ENCODE measurements around the gene SMARCB1.

SMARCB1 gene

DNA sequence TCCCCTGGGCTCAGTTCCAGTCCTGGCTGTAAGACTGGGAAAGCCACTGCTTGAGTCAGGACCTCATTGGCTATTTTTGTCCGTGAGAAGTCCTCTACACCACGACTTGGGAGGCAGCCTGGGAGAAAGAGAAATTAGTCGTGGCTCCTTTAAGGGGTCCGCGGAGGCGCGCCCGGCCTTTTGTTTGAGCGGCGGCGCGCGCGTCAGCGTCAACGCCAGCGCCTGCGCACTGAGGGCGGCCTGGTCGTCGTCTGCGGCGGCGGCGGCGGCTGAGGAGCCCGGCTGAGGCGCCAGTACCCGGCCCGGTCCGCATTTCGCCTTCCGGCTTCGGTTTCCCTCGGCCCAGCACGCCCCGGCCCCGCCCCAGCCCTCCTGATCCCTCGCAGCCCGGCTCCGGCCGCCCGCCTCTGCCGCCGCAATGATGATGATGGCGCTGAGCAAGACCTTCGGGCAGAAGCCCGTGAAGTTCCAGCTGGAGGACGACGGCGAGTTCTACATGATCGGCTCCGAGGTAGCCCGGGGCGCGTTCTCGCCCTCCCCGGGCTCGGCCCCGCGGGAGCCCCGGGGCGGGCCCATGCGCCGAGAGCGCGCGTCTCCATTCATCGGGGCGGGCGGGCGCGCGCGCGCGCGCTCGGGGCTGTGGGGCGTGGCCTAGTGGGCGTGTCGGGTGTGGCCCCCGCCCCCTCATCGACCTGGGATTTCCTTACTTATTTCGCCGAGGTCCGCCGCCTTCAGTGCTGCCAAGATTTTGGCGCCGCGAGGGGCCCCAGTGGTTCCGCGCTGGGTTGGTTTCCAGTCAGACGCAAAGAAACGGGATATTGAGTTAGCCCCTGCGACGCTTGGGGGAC is at the start of gene SMARCB1:
Gene SMARCB1, plus strand, starts transcription at position 215 of the 848 bp plus-strand sequence. Its CDS starts 204 bp downstream, at position 419.
- peak; percentile 98 for DNase-seq (ENCODE audit: low read depth)

DNA sequence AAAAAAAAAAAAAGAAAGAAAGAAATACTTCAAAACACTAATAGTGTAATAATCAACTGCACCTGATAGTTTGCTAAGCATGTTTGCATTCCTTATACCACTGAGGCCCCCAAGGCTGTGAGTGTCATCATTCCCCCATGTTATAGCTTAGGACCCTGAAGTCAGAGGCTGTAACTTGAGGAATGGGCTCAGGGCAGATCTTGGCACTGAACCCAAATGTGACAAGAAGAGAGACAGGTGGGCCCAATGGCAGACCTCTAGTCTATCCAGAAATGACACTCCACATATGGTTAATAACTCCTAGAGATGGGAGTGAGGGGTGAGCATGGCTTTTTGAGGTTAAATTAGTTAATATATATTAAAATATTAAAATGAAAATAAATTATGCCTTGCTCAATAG is 49.1 kb upstream of the SMARCB1 start:
- no peak for DNase-seq (ENCODE audit: low read depth)

DNA sequence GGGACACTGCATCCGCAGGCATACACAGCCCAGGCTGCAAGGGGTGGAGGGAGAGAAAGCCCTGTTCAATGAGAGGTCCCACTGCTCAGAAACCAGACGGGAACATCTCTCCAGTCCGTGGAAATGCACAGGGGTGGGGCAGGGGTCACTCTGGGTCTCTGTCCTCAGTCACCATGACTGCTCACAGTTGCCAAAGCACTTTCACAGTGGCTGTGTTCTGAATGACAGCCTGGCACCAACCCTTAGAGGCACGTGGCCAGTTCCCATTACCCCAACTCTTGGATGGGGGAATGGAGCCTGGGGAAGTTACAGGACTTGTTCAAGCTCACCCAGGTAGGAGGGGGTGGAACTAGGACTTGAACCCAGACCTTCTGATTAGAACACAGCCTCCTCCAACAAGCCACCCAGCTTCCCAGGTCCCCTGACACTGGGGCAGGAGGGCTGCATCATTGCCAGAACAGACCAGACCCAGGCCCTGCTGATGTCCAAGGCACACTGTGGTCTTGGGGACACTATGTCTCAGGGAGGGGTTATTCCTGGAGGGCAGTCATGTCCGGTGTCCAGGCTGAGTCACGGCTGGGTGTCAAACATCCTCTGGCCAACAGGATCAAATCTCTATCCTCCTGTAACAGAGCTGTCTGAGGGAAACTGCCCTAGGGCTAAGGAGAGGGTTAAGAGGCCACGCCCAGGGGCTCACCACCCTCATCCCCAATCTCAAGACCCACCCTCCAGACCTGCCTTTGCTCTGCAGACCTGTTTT is 44.1 kb upstream of the SMARCB1 start:
- DNase-seq (ENCODE audit: low read depth), result no peak

DNA sequence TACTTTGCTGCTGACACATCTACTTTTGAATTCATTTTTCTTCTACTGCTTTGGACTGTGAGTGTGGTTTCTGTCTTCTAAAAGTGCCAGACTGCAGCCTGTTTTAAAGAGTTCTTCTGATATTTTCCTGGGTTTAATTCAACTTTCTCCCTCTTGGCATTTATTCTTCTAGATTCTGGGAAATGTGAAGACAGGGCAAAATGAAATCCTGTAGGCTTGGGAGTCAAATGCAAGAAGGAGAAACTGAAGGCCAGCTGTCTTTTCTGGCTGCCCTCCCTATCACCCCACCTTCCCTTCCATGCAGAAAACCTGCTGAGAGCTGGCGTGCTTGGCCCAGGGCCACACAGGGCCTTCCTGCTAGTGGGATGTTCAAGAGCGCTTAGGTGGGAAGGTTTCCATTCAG is 43.5 kb upstream of the SMARCB1 start:
- DNase-seq (ENCODE audit: low read depth), result no peak

DNA sequence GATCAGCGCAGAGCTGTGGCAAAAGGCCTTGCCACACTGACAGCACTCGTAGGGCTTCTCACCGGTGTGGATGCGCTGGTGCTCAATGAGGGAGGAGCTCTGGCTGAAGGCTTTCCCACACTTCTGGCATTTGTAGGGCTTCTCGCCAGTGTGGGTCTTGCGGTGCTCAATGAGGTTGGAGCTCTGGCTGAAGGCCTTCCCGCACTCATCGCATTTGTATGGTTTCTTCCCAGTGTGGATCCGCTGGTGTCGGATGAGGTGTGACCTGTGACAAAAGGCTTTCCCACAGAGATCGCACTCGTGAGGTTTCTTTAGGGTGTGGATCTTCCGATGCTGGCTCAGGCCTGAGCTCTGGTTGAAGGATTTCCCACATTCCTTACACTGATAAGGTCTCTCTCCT is 42.8 kb upstream of the SMARCB1 start:
- DNase-seq (ENCODE audit: low read depth), result no peak

DNA sequence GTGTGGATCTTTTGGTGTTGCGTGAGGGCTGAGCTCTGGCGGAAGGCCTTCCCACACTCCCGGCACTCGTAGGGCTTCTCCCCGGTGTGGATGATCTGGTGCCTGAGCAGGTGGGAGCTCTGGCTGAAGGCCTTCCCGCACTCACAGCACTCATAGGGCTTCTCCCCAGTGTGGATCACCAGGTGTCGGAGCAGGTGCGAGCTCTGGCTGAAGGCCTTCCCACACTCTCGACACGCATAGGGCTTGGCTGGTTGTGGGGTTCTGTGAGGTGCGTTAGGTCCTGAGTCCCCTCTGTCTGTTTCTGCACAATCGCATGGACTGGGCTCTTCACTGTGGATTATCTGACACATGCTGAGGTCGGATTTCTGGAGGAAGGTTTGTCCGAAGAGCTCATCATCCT is 42.3 kb upstream of the SMARCB1 start:
- DNase-seq (ENCODE audit: low read depth), result no peak

DNA sequence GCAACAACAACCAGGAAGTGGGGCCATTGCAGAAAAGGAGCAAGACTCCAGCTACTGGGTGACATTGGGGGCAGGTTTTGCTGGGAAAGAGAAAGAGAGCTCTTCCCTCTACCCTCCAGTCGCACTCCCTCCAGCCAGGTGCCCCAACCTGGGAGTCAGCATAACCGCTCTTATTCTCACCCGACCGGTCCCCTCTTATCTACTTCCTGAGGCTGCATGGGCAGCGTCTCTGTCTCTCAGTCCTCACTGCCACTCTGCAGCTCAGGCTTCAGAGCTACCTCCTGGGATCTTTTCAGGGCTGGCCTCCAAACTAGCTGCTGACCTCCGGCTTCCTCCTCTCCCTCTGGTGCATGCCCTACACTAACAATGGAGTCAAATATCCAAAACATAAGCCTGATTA is 41.0 kb upstream of the SMARCB1 start:
- no peak for DNase-seq (ENCODE audit: low read depth)

DNA sequence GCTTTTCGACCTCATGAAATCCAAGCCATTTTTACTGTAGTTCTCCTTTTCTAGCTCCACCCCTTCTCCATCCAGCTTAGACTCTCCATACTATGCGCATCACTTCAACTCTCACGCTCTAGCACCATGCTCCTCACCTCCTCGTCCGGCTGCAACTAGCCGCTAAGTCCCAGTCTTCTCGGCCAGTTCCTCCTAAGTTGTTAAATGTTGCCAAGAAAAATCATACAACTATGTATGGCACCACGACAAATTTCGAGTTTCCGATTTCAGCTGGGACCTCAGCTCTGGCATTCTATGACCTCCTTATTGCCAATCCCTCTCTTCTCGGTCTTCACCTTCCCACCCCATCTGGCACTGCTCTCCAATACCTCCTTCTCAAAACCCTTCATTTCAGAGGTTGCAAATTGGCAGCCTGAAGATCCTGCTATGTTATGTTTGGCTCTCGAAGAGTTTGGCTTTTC is 36.9 kb upstream of the SMARCB1 start:
- DNase-seq (ENCODE audit: low read depth), result no peak

DNA sequence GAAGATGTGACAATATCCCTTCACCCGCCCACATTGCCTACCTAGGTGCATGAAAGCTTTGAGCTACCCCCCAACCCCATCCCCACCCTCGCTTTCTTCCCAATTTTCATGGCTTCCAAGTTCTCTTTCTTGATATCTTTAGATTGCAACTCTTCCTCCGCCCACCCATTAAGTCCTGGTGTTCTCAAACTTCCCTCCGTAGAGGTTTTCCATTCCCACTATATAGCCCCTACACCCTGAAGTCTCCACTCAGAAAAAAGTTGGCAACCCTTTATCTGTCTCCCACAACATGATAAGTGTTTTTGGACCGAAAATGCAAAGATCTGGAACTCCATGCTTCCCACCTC is 36.4 kb upstream of the SMARCB1 start:
- DNase-seq (ENCODE audit: low read depth), result no peak

DNA sequence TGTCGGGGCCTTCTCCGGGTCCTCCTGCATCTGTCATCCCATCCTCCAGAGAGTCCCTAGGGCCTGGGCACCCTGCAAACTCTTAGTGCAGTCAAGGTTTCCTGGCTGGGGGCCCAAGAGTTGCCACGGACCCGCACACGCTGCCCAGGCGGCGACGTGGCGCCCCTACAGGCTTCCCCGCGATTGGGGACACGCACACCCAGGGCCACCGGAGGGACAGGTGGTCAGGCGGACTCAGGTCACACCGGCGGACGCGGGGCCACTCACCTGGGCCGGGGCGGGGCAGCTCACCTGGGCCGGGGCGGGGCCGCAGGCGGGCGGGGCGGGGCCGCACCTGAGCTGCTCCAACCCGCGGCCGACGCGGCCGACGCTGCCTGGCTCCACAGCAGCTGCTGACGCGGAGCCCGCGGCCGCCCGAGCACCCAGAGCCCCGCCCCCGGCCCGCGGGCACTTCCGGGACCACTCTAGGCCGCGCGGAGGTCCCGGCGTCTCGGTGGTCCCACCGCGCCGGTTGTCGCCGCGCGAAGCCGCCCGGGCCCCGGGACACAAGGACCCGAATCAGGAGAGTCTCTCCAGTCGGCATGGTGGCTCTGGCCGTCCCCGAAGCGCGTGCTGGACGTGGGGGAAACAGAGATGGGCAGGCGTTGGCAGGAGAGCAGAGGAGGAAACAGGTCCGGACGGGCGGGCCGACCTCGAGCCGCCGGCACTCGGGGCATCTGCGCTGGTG is 35.9 kb upstream of the SMARCB1 start, which contains the start of gene ZNF70:
Gene ZNF70, minus strand, starts transcription at position 399 of the 727 bp plus-strand sequence. CDS start 5,972 bp downstream, outside the sequence.
- peak; percentile 83 for DNase-seq (ENCODE audit: low read depth)

DNA sequence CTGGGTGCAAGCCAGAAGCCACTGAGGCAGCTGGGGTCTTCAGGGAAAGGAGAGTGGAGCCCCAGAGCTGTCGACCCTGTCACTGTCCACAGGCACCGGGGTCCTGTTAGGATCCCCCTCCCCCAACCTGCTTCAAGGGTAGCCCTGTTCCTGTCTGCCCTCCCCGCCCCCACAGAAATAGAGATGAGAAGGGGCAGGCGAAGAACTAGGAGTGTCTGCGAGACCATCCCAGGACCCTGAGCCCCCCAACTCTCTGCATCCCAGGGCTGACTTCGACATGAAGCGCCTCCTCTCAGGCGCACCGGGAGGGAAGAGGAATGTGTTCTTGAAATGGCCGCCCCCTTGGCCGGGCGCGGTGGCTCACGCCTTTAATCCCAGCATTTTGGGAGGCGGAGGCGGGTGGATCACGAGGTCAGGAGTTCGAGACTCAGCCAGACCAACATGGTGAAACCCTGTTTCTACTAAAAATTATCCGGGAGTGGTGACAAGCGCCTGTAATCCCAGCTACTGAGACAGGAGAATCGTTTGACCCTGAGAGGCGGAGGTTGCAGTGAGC is 35.2 kb upstream of the SMARCB1 start:
- no peak for DNase-seq (ENCODE audit: low read depth)

DNA sequence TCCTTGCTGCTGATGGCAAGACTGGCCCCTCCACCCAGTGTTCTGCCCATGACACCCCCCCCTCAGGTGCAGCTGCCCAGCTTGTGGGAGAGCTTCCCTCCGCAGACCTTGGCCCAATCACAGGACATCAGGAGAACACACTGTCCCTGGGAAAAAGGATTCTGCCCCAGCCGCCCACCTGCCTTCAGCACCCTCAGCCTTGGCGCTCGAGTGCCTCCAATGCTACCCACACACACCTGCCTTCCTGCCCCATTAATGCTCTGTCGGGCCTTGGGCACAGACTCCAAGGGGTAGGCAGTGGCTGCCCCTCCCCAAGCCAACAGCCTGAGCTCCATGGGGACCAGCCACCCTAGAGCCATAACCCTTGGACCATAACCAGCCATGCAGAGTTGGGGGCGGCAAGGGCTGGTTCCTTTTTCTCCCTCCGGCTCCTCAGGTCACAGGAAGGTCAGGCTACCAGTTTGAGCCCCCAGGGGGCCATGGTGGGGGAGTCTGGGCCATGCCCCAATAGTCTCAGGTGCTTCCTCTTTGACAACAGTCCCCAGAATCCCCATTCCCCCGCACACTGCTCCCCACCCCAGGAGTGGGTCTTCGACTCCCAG is 34.6 kb upstream of the SMARCB1 start:
- no peak for DNase-seq (ENCODE audit: low read depth)

DNA sequence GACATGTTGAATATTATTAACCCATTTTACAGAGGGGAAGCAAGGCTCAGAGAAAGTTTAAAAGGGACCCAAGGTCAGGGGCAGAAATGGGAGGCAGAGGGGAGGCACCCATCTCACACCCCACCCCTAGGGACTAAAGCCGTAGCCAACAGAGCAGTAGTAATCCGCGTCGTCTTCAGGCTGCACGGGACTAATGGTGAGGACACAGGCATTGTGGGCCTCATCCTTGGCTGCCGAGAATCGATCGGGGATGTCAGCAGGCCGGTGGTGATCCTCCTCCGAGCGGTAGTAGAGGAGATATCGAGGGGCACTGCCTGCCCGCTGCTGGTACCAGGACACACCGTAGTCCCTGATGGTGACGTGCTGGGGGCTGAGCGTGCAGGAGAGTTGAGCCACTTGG is 34.0 kb upstream of the SMARCB1 start:
- no peak for DNase-seq (ENCODE audit: low read depth)

DNA sequence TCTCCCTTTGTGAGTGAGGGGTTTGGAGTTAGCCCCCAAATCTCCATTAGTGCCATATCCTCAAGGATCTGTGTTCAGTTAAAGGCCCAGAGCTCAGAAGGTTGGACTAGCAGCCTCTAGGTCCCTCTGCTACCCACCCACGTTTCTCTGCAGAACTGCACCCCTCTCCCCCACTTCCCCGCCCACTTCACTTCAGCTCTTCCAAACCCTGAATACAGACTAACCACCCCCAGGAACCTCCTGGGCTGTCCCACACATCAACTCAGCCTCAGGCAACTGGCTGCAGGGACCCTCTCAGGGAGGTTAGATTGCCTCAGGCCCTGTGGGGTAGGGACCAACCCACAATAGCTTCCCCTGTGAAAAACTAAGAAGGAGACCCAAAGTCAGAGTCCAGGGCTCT is 33.4 kb upstream of the SMARCB1 start:
- no peak for DNase-seq (ENCODE audit: low read depth)

DNA sequence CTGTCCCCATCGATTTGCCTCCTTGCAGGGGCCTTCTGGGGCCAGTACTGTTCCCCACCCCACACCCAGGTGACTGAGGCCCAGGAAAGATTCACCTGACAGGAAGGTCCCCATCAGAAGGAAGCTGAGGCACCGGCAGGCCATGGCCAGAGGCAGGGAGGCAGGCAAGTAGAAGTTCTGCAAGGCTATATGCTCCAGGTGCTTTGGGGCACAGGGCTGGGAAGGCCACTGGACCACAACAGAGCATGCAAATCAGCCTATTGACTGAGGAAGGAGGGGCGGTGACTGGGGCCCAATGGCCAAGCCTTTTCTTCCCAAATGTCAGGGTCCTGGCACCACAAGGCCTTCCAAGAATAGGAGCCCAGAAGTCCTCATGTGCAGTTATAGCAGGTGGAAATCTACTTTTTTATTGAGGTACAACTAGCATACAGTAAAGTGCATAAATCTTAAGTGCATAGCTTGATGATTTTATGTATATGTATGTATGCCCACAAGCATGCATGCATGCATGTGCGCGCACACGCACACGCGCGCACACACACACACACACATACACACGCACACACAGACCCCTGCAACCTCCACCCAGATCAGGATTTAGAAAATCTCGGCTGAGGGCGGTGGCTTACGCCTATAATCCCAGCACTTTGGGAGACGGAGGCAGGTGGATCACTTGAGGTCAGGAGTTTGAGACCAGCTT is 32.4 kb upstream of the SMARCB1 start, which contains the start of gene VPREB3:
Gene VPREB3, minus strand, starts transcription at position 206 of the 700 bp plus-strand sequence. Its CDS starts 62 bp downstream, at position 144.
- no peak for DNase-seq (ENCODE audit: low read depth)

DNA sequence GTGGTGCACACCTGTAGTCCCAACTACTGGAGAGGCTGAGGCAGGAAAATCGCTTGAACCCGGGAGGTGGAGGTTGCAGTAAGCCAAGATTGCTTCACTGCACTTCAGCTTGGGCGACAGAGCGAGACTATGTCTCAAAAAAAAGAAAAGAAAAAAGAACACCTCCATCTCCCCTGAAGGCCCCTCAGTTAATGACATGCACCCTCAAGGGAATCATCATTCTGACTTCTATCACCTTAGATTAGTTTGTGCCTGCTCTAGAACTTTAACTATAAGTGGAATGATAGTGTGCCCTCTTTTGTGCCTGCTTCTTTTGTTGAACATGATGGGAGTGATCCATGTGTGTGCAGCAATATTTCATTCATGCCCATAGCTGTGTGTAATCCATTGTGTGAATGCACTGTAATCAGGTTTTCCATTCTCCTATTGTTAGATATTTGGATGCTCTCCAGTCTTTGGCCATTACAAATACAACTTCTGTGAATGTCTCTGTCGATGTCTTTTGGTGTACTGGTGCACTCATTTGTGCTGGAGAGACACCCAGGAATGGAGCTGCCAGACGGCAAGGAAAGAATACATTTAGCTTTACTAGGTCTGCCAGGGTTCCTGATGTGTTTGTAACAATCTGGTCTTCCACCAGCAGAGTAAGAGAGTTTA is 31.7 kb upstream of the SMARCB1 start:
- DNase-seq (ENCODE audit: low read depth), result no peak

DNA sequence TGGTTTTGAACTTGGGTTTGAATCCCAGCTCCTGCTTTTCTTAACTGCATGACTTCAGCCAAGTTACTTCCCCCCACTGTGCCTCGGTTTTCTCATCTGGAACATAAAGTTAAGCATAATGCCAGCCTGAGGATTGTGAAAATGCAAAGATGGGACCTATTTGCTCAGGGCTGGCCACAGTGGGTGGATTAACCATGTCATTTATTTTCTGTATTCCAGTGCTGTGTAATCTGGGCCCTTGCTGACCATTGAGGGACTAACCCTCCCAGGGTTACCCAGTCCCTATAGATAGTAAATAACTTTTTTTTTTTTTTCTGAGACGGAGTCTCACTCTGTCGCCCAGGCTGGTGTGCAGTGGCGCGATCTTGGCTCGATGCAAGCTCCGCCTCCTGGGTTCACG is 31.1 kb upstream of the SMARCB1 start:
- DNase-seq (ENCODE audit: low read depth), result no peak

DNA sequence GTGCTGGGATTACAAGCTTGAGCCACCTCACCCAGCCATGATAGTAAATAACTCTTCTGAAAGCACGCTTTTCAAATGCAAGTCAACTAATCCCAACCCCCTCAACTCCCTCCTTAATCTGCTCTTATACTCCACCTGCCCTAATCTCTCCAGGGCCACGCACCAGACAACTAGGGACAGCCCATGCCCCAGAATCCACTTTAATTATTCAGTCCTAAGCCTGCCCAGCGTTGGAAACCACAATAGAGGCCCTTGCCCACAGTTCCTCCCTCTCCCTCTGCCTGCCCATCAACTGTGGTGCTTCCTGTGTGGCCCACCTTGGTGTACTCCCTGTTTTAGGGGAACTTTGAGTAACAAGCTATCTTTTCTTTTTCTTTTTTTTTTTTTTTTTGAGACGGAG is 29.9 kb upstream of the SMARCB1 start:
- DNase-seq (ENCODE audit: low read depth), result no peak

DNA sequence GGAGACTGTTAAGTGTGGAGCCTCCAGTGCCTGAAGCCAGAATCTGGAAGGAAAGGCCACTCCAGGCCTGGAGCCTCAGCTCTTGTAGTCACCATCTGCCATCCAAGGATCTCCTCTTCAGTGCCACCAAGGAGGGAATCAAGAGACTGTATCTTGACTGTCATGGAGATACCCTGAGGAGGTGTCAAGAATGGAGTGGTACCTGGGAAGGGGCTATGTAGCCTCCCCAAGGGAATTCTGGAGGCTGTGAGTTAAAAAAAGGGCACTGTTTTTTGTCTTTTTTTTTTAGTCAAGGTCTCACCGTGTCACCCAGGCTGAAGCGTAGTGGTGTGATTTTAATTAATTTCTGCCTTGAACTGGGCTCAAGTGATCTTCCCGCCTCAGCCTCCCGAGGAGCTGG is 27.2 kb upstream of the SMARCB1 start:
- DNase-seq (ENCODE audit: low read depth), result no peak

DNA sequence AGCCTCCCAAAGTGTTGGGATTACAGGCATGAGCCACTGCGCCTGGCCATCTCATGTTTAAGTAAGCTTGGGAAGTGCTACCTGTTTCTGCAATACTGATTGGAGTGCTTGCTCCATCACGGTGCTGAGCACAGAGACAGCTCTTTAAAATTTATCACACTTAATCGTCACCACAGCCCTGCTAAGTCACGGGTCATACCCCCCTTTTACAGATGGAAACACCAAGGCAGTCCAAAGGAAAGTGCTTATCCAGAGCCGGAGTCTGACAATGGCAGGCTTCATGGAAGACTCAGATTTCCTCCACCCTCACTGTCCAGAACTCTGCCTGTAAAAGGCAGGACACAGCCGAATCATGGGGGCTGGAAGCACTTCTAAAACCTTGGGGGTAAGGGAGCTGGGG is 26.7 kb upstream of the SMARCB1 start:
- no peak for DNase-seq (ENCODE audit: low read depth)

All from EH (cell line).